Suprapubic skin (tissue), 3 donors: Measurements from ENCODE around the gene AGAP1.

Experiments used
- CTCF ChIP-seq, 2 donors: fragments of 200-600 bp in 1 of 2; fragments of 450-650 bp in 1 of 2; sonication (generic) in 1 of 2; IDR thresholded peaks; one replicate each; pipeline ENCODE4 v1.5.1; 2016 to 2019; ENCODE audit warnings: antibody characterized with exemption in 2 of 2, mild to moderate bottlenecking in 1 of 2, moderate library complexity in 1 of 2
- POLR2A ChIP-seq, 2 donors: fragments of 450-650 bp; IDR thresholded peaks; one replicate each; pipeline ENCODE4 v1.6.1; 2017; ENCODE audit warnings: antibody characterized with exemption in 2 of 2, mild to moderate bottlenecking in 2 of 2, moderate library complexity in 2 of 2

GRCh38 chr2:236165842-236166795 is 672.3 kb downstream of the AGAP1 start:
- no peak for TF ChIP-seq POLR2A (IDR thresholded peaks at IDR 0.05)
- no peak for TF ChIP-seq CTCF (IDR thresholded peaks at IDR 0.05)
